A549 (cell line): ENCODE results near the gene SERINC3. TPM values are rescaled to one million over a fixed set of nuclear protein-coding genes. Genes with fewer than 3 reads are reported as not detected.

Experiments used
- ATAC-seq, 2 experiments: fragments of 200-7000 bp in 1 of 2; fragments of >200 bp in 1 of 2; cut with Nextera tagmentation in 1 of 2; cut with Tn5 transposase in 1 of 2; 3 replicates each; pipeline versions ENCODE4 v1.8.0 to v1.9.1; 2018 to 2020; ENCODE audit warnings: mild to moderate bottlenecking in 1 of 2, moderate library complexity in 1 of 2
- CTCF ChIA-PET: fragments of 300-600 bp; sonication (Branson Sonifier 250); formaldehyde crosslinking; extraction: SDS; loops from one replicate; lab custom pipeline; 2021; ENCODE audit warnings: antibody characterized with exemption, inconsistent platforms; lab: Yijun Ruan, JAX
- POLR2A ChIA-PET: fragments of 350-600 bp; formaldehyde crosslinking; extraction: SDS; loops from one replicate; lab custom pipeline; 2021; ENCODE audit warnings: antibody characterized with exemption, inconsistent platforms; lab: Yijun Ruan, JAX
- DNase-seq, 2 experiments: peaks; one replicate each; pipeline versions ENCODE4 v3.0.0 to v3.0.0-alpha.2; 2011 to 2016; ENCODE audit warnings: low read depth in 1 of 2, low spot score in 1 of 2
- FAIRE-seq: peaks from 2 replicates; lab custom pipeline; 2011; peaks lifted over from hg19 to GRCh38; lab: Jason Lieb, UNC
- H3K27ac ChIP-seq, 2 experiments: fragments of >200 bp; sonication (Bioruptor Twin); formaldehyde crosslinking; 3 replicates each; pipeline ENCODE4 v1.5.1; 2016 to 2017
- H3K4me1 ChIP-seq: fragments of >200 bp; sonication (Bioruptor Twin); formaldehyde crosslinking; 3 replicates; pipeline ENCODE4 v1.6.1; 2016
- H3K4me2 ChIP-seq: fragments of >200 bp; sonication (Bioruptor Twin); formaldehyde crosslinking; 3 replicates; pipeline ENCODE4 v1.6.1; 2016
- H3K4me3 ChIP-seq: fragments of >200 bp; sonication (Bioruptor Twin); formaldehyde crosslinking; 3 replicates; pipeline ENCODE4 v1.5.1; 2016
- H3K9me3 ChIP-seq: fragments of >200 bp; sonication (Bioruptor Twin); formaldehyde crosslinking; 3 replicates; pipeline ENCODE4 v1.6.1; 2016
- BHLHE40 ChIP-seq: IDR thresholded peaks from 2 replicates; pipeline ENCODE4 v1.6.1; 2012; ENCODE audit warnings: low read depth, low read length, inconsistent platforms
- CHD4 ChIP-seq: fragments of 200-600 bp; sonication (generic); IDR thresholded peaks from 2 replicates; pipeline ENCODE4 v1.6.1; 2016; ENCODE audit warnings: antibody characterized with exemption, mild to moderate bottlenecking, borderline replicate concordance
- EHF ChIP-seq: fragments of 250-450 bp; sonication (Bioruptor Pico); IDR thresholded peaks from 2 replicates; pipeline ENCODE4 v1.5.0; 2020; ENCODE audit warnings: mild to moderate bottlenecking
- EHMT2 ChIP-seq: fragments of 200-600 bp; sonication (generic); IDR thresholded peaks from 2 replicates; pipeline ENCODE4 v1.6.1; 2016; ENCODE audit warnings: antibody characterized with exemption, low read depth, mild to moderate bottlenecking, moderate library complexity
- ESRRA ChIP-seq: fragments of 150-350 bp; IDR thresholded peaks from 2 replicates; pipeline ENCODE4 v1.6.1; 2014; ENCODE audit warnings: mild to moderate bottlenecking, low read length, borderline replicate concordance
- FOSB ChIP-seq: fragments of 250-450 bp; sonication (Bioruptor Pico); IDR thresholded peaks from 2 replicates; pipeline ENCODE4 v1.5.0; 2020; ENCODE audit warnings: mild to moderate bottlenecking, moderate library complexity
- FOSL2 ChIP-seq, 2 experiments: fragments of 450-650 bp in 1 of 2; fragments of >200 bp in 1 of 2; sonication (Bioruptor Twin) in 1 of 2; formaldehyde crosslinking; IDR thresholded peaks; 2 replicates each; pipeline versions ENCODE4 v1.5.0 to v1.6.1; 2016 to 2020; ENCODE audit warnings: mild to moderate bottlenecking in 1 of 2, moderate library complexity in 1 of 2
- GATA3 ChIP-seq: IDR thresholded peaks from 2 replicates; pipeline ENCODE4 v1.6.1; 2012; ENCODE audit warnings: borderline replicate concordance
- HDAC2 ChIP-seq: fragments of 200-600 bp; sonication (generic); IDR thresholded peaks from 2 replicates; pipeline ENCODE4 v1.6.1; 2016
- HEYL ChIP-seq: fragments of 250-450 bp; sonication (Bioruptor Pico); IDR thresholded peaks from 2 replicates; pipeline ENCODE4 v1.8.0; 2021; ENCODE audit warnings: mild to moderate bottlenecking, moderate library complexity
- JUN ChIP-seq, 2 experiments: fragments of >200 bp; sonication (Bioruptor Twin); formaldehyde crosslinking; IDR thresholded peaks; 2 replicates in 1 of 2; 3 replicates in 1 of 2; pipeline ENCODE4 v1.6.1; 2016 to 2017
- JUNB ChIP-seq: fragments of >200 bp; sonication (Bioruptor Twin); formaldehyde crosslinking; IDR thresholded peaks from 2 replicates; pipeline ENCODE4 v1.6.1; 2016
- KDM5A ChIP-seq: fragments of 200-600 bp; sonication (generic); IDR thresholded peaks from 2 replicates; pipeline ENCODE4 v1.6.1; 2016; ENCODE audit warnings: antibody characterized with exemption, mild to moderate bottlenecking
- MAFK ChIP-seq: fragments of 450-650 bp; IDR thresholded peaks from 2 replicates; pipeline ENCODE4 v1.6.1; 2014; ENCODE audit not compliant: partially characterized antibody
- MAZ ChIP-seq: fragments of 150-350 bp; IDR thresholded peaks from 2 replicates; pipeline ENCODE4 v1.6.1; 2014; ENCODE audit warnings: antibody characterized with exemption, low read depth, low read length, borderline replicate concordance
- NFE2L2 ChIP-seq: fragments of 150-350 bp; conservative IDR thresholded peaks from 2 replicates; pipeline ENCODE4 v1.6.1; 2014; ENCODE audit warnings: low read length
- RAD21 ChIP-seq, 2 experiments: fragments of >200 bp in 1 of 2; sonication (Bioruptor Twin) in 1 of 2; formaldehyde crosslinking in 1 of 2; IDR thresholded peaks in 1 of 2; conservative IDR thresholded peaks in 1 of 2; 2 replicates in 1 of 2; 3 replicates in 1 of 2; pipeline ENCODE4 v1.6.1; 2012 to 2018; ENCODE audit warnings: inconsistent platforms in 1 of 2
- RARB ChIP-seq: fragments of 250-450 bp; sonication (Bioruptor Pico); IDR thresholded peaks from 2 replicates; pipeline ENCODE4 v1.8.0; 2021; ENCODE audit warnings: mild to moderate bottlenecking, moderate library complexity
- RCOR1 ChIP-seq: fragments of 150-350 bp; IDR thresholded peaks from 2 replicates; pipeline ENCODE4 v1.6.1; 2014; ENCODE audit warnings: antibody characterized with exemption, low read length, low read depth
- RFX5 ChIP-seq: fragments of 450-650 bp; IDR thresholded peaks from 2 replicates; pipeline ENCODE4 v1.7.1; 2014; ENCODE audit warnings: antibody characterized with exemption, mild to moderate bottlenecking, moderate library complexity
- SMC3 ChIP-seq: fragments of >200 bp; sonication (Bioruptor Twin); formaldehyde crosslinking; IDR thresholded peaks from 3 replicates; pipeline ENCODE4 v1.6.1; 2018; ENCODE audit warnings: inconsistent platforms
- ZC3H11A ChIP-seq: fragments of 450-650 bp; IDR thresholded peaks from 2 replicates; pipeline ENCODE4 v1.6.1; 2014; ENCODE audit warnings: antibody characterized with exemption, mild to moderate bottlenecking
- ZFP36 ChIP-seq: fragments of 450-650 bp; IDR thresholded peaks from 2 replicates; pipeline ENCODE4 v1.6.1; 2014; ENCODE audit warnings: borderline replicate concordance; ENCODE audit not compliant: partially characterized antibody
- ZSCAN20 ChIP-seq: fragments of 250-450 bp; sonication (Bioruptor Pico); IDR thresholded peaks from 2 replicates; pipeline ENCODE4 v1.8.0; 2022; ENCODE audit warnings: mild to moderate bottlenecking, moderate library complexity
- WGBS: methylation state at CpG from one replicate; pipeline ENCODE4 v1.1.6; 2017; ENCODE audit errors: missing lambda C conversion rate; 5-methylcytosine and 5-hydroxymethylcytosine counted together
- polyA plus RNA-seq, 4 experiments: library from polyadenylated mRNA; depleted of rRNA in 3 of 4; stranded (reverse); fragments of >200 nt; fragmentation: RNase III in 1 of 4; extraction: RNeasy Plus Mini Kit Qiagen cat#74134 plus additional on column Dnase treatment in 1 of 4; gene quantifications; 2 replicates in 3 of 4; 3 replicates in 1 of 4; pipeline ENCODE4 v1.2.3, GENCODE V29; 2011 to 2017
- TF ChIP-seq, protein P1 (sequence below): fragments of >200 bp; sonication (Bioruptor Twin); formaldehyde crosslinking; IDR thresholded peaks from 3 replicates; pipeline ENCODE4 v1.5.1; 2016
- TF ChIP-seq, protein P2 (sequence below): fragments of >200 bp; sonication (Bioruptor Twin); formaldehyde crosslinking; IDR thresholded peaks from 2 replicates; pipeline ENCODE4 v1.6.1; 2016
- TF ChIP-seq, protein P3 (sequence below): IDR thresholded peaks from 2 replicates; pipeline ENCODE4 v1.6.1; 2012; ENCODE audit warnings: low read depth, borderline replicate concordance
- TF ChIP-seq, protein P4 (sequence below): IDR thresholded peaks from 2 replicates; pipeline ENCODE4 v1.6.1; 2012

SERINC3 gene
- polyA plus RNA-seq, 2 of the 4 experiments (the other 2 are of a cell fraction), result 62.9 to 159 TPM

DNA sequence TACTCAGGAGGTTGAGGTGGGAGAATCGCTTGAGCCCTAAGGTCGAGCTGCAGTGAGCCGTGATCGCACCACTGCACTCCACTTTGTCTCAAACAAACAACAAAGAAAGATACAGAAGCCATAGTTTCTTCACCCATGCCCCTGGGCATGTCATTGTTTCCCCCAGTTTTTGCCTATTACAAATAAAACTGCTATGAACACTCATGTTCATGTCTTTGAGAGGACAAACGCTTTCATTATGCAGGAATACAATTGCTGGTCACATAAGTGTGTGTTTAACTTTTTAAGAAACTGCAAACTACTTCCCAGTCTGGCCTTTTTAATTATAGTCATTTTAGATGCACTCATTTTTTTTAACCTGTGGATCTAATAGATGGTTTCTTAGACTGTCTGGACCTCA lies 58.4 kb downstream of the SERINC3 start:
- POLR2A ChIA-PET, result no interaction called here
- Histone ChIP-seq H3K4me1 (peaks cover 13% of the 10 kb centered on the region; the same call in 1 of the 3 replicates), H3K27ac (no peak overlapping the region; a peak in 1 of 6 replicates), H3K4me3 (no peak overlapping the region), H3K9me3 (no peaks in the 10 kb centered on the region), H3K4me2 (no peak overlapping the region)
- DNase-seq (no peak), FAIRE-seq (no peak), ATAC-seq (no peak)
- WGBS, result 51% methylated on average over 5 of the region's 5 CpGs
- no peak for TF ChIP-seq FOSL2 (IDR thresholded peaks at IDR 0.05)
- TF ChIP-seq FOSL2 (CRISPR knock-in tag; IDR thresholded peaks at IDR 0.05), result no peak
- TF ChIP-seq RCOR1, result no peak
- no peak for TF ChIP-seq RARB (CRISPR knock-in tag)
- no peak for TF ChIP-seq FOSB (CRISPR knock-in tag)
- no peak for TF ChIP-seq HDAC2
- no peak for TF ChIP-seq JUNB
- no peak for TF ChIP-seq MAZ
- no peak for TF ChIP-seq RFX5
- no peak for TF ChIP-seq NFE2L2
- CTCF ChIA-PET, result interaction anchor here (0.7 to 23.5 kb wide), 6 partner anchors 8 to 244 kb away, joined by 3 to 440 read pairs (median 24); no protein-coding TSS in a partner anchor

DNA sequence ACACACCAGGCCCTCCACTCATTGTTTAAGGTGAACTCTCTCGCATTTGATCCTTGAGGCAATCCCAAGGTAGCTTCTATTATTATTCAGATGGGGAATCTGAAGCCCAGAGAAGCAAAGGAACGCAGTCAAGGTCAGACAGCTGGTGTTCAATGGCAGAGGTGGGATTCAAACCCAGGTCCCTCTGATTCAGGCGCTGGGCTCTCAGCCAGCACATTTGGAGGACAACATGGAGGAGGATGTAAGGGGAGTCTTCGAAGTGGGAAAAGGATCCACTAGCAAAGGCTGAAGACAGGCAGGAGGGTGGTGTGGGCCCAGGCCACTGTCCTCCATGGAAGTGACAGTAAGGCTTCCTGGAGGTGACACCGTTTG lies 60.1 kb downstream of the SERINC3 start:
- Histone ChIP-seq H3K27ac (peak overlapping the region in 1 of 2 experiments; percentile 14; a peak in 2 of 6 replicates), H3K4me2 (no peak overlapping the region), H3K4me3 (no peak overlapping the region), H3K4me1 (peaks cover 10% of the 10 kb centered on the region; the same call in 1 of the 3 replicates), H3K9me3 (no peaks in the 10 kb centered on the region)
- FAIRE-seq, result no peak
- ChIA-PET POLR2A (no interaction called here), CTCF (interaction anchor here (0.6 to 23.5 kb wide), 40 partner anchors 9 to 494 kb away, joined by 3 to 440 read pairs (median 4); partner anchors contain the start of gene GDAP1L1)
- WGBS, result 56% methylated on average over 5 of the region's 5 CpGs
- ATAC-seq, result no peak
- TF ChIP-seq ZC3H11A (no peak), MAFK (no peak)
- no peak for DNase-seq

DNA sequence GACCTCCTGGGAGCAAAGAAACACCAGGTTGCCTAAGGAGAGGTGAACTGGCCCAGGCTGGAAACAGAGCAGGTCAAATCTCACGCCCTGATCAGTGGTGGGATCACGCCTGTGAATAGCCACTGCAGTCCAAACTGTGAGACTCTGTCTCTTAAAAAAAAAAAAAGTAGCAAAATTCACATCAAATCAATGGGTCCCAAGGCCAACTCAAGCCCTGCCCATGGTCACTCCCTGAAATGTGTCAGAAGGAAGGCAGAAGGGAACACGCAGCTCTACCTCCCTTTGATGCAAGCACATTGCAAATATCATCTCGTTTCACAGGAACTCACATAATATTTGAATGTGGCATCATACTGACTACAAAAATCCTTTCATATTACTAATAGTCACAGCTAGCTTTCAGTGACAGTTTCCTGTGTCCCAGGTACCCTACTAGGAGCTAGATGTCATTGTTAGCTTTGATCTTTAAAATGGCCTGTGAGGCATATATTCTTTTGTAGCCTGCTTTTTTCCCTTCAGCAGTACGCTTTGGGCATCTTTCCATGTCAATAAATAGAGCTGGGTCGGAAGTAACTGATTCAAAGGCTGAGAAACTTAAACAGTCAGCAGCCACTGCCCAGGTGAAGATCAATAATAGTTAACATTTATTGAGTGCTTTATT lies 60.6 kb downstream of the SERINC3 start:
- TF ChIP-seq ZFP36, result no peak
- no peak for FAIRE-seq
- DNase-seq, result no peak
- 55% methylated on average over 6 of the region's 6 CpGs for WGBS
- POLR2A ChIA-PET, result no interaction called here
- peak overlapping the region; percentile 2 to 49; a peak in 2 of 6 replicates for H3K27ac ChIP-seq
- H3K4me3 ChIP-seq, result no peak overlapping the region
- no peak overlapping the region for H3K4me2 ChIP-seq
- H3K9me3 ChIP-seq, result no peaks in the 10 kb centered on the region
- H3K4me1 ChIP-seq, result peaks cover 10% of the 10 kb centered on the region; the same call in 1 of the 3 replicates
- CTCF ChIA-PET, result interaction anchor here (0.6 to 23.5 kb wide), 40 partner anchors 9 to 493 kb away, joined by 3 to 440 read pairs (median 4); partner anchors contain the start of gene GDAP1L1
- ATAC-seq, result peak; percentile 31 to 69; a peak in 4 of 6 replicates

DNA sequence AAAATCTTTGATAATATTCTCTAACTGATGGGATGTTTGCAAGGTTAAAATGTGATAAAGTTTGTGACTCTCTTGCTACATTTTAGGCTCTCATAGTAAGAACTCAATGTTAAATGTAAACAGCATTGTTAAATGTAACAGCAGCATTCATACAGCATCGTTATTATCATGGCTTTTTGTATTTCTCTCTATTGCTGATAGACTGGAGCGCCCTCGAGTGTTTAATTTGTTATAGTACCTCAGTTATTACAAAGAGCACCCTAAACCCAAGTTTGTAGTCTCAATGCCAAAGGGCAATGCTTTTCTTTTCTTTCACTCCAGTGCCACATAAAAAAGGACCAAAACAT lies 61.1 kb downstream of the SERINC3 start:
- ChIA-PET CTCF (interaction anchor here (0.7 to 23.5 kb wide), 18 partner anchors 8 to 242 kb away, joined by 3 to 440 read pairs (median 6); partner anchors contain the start of gene GDAP1L1), POLR2A (no interaction called here)
- DNase-seq (peak; percentile 45 to 49), ATAC-seq (peak; percentile 72 to 87; a peak in 5 of 6 replicates), FAIRE-seq (no peak)
- Histone ChIP-seq H3K4me3 (no peak overlapping the region), H3K9me3 (no peaks in the 10 kb centered on the region), H3K27ac (peak overlapping the region; percentile 2 to 49; a peak in 2 of 6 replicates), H3K4me2 (no peak overlapping the region), H3K4me1 (peaks cover 10% of the 10 kb centered on the region; the same call in 1 of the 3 replicates)
- 3% methylated on average over 3 of the region's 3 CpGs for WGBS
- TF ChIP-seq ESRRA (no peak), SMC3 (peak; percentile 84), ZC3H11A (no peak), NFE2L2 (no peak), GATA3 (no peak), EHF (CRISPR knock-in tag) (no peak), HEYL (no peak), KDM5A (no peak), RAD21 (conservative IDR thresholded peaks at IDR 0.05 in 1 of 2, IDR thresholded peaks at IDR 0.05 in 1 of 2) (peak; percentile 82 to 84), JUN (IDR thresholded peaks at IDR 0.05) (no peak), ZSCAN20 (CRISPR knock-in tag) (no peak), FOSL2 (IDR thresholded peaks at IDR 0.05) (no peak), FOSL2 (CRISPR knock-in tag; IDR thresholded peaks at IDR 0.05) (no peak), MAZ (no peak), BHLHE40 (no peak), CHD4 (no peak), EHMT2 (no peak), MAFK (no peak)
- TF ChIP-seq, protein P1, sequence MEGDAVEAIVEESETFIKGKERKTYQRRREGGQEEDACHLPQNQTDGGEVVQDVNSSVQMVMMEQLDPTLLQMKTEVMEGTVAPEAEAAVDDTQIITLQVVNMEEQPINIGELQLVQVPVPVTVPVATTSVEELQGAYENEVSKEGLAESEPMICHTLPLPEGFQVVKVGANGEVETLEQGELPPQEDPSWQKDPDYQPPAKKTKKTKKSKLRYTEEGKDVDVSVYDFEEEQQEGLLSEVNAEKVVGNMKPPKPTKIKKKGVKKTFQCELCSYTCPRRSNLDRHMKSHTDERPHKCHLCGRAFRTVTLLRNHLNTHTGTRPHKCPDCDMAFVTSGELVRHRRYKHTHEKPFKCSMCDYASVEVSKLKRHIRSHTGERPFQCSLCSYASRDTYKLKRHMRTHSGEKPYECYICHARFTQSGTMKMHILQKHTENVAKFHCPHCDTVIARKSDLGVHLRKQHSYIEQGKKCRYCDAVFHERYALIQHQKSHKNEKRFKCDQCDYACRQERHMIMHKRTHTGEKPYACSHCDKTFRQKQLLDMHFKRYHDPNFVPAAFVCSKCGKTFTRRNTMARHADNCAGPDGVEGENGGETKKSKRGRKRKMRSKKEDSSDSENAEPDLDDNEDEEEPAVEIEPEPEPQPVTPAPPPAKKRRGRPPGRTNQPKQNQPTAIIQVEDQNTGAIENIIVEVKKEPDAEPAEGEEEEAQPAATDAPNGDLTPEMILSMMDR, result peak; percentile 81
- TF ChIP-seq, protein P2, sequence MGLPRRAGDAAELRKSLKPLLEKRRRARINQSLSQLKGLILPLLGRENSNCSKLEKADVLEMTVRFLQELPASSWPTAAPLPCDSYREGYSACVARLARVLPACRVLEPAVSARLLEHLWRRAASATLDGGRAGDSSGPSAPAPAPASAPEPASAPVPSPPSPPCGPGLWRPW, result no peak
- TF ChIP-seq, protein P3, sequence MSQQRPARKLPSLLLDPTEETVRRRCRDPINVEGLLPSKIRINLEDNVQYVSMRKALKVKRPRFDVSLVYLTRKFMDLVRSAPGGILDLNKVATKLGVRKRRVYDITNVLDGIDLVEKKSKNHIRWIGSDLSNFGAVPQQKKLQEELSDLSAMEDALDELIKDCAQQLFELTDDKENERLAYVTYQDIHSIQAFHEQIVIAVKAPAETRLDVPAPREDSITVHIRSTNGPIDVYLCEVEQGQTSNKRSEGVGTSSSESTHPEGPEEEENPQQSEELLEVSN, result no peak
- TF ChIP-seq, protein P4, sequence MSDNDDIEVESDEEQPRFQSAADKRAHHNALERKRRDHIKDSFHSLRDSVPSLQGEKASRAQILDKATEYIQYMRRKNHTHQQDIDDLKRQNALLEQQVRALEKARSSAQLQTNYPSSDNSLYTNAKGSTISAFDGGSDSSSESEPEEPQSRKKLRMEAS, result no peak
